GM10266 (cell line): ENCODE measurements around the gene PDP2.

Source experiments
- DNase-seq: peaks from one replicate; pipeline ENCODE4 v3.0.0; 2012; ENCODE audit errors: extremely low spot score
- CTCF ChIP-seq: IDR thresholded peaks from 2 replicates; pipeline ENCODE4 v1.5.1; 2012; ENCODE audit warnings: mild to moderate bottlenecking, low read depth; ENCODE audit not compliant: control insufficient read depth, insufficient read depth; ENCODE audit errors: missing control alignments

The PDP2 gene

GRCh38 chr16:66882702-66883101 is 2.4 kb downstream of the PDP2 start:
- DNase-seq, result no peak
- TF ChIP-seq CTCF, result no peak

- DNase-seq, result no peak
- TF ChIP-seq CTCF, result no peak
Observed at GRCh38 chr16:66885491-66885890, 5.2 kb downstream of the PDP2 start.

GRCh38 chr16:66886321-66886720 is 6.0 kb downstream of the PDP2 start:
- no peak for DNase-seq
- no peak for TF ChIP-seq CTCF

GRCh38 chr16:66886914-66887313 is 6.6 kb downstream of the PDP2 start:
- TF ChIP-seq CTCF, result no peak
- no peak for DNase-seq

GRCh38 chr16:66888647-66889615 is 8.6 kb downstream of the PDP2 start:
- TF ChIP-seq CTCF, result no peak
- no peak for DNase-seq

- TF ChIP-seq CTCF, result no peak
- no peak for DNase-seq
Observed at GRCh38 chr16:66889622-66890021, 9.3 kb downstream of the PDP2 start.

- no peak for DNase-seq
- no peak for TF ChIP-seq CTCF
Observed at GRCh38 chr16:66890799-66891198, 10.5 kb downstream of the PDP2 start.
